Measurements from ENCODE around the gene PLEKHJ1. TPM values are rescaled to one million over a fixed set of nuclear protein-coding genes. Genes with fewer than 3 reads are reported as not detected.

Gene PLEKHJ1
- total RNA-seq, 2 donors from 2014 or later = 44.1 to 53.0 TPM

DNA sequence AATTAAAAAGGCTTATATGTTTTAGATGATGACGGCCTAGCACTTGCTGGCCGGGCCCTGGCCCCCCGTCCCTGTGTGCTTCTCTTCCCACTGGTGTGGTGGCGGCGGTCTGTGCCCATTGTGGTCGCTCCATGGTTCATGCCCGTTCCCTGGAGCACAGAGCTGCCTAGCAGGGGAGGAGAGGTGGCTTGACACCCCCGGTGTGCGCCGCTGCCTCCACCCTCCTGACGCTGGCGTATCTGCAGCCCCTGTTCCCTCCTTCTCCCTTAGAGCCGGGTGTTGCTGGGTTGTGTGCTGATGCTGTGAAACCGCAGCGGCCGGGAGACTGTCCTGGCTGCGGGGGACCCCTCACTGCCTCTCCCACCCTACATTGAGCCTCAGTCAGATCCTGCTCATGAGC lies 43.3 kb downstream of the PLEKHJ1 start:
- Histone ChIP-seq H3K9me3 (no peaks in the 10 kb centered on the region), H3K27ac (no peak overlapping the region), H3K36me3 (peaks cover 70% of the 10 kb centered on the region), H3K4me1 (peaks cover 0 to 27% of the 10 kb centered on the region in 2 donors), H3K4me3 (no peak overlapping the region), H3K27me3 (no peaks in the 10 kb centered on the region)
- DNase-seq (ENCODE audit: low spot score) = no peak
- TF ChIP-seq, protein P1, sequence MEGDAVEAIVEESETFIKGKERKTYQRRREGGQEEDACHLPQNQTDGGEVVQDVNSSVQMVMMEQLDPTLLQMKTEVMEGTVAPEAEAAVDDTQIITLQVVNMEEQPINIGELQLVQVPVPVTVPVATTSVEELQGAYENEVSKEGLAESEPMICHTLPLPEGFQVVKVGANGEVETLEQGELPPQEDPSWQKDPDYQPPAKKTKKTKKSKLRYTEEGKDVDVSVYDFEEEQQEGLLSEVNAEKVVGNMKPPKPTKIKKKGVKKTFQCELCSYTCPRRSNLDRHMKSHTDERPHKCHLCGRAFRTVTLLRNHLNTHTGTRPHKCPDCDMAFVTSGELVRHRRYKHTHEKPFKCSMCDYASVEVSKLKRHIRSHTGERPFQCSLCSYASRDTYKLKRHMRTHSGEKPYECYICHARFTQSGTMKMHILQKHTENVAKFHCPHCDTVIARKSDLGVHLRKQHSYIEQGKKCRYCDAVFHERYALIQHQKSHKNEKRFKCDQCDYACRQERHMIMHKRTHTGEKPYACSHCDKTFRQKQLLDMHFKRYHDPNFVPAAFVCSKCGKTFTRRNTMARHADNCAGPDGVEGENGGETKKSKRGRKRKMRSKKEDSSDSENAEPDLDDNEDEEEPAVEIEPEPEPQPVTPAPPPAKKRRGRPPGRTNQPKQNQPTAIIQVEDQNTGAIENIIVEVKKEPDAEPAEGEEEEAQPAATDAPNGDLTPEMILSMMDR (IDR thresholded peaks at IDR 0.05) = no peak

DNA sequence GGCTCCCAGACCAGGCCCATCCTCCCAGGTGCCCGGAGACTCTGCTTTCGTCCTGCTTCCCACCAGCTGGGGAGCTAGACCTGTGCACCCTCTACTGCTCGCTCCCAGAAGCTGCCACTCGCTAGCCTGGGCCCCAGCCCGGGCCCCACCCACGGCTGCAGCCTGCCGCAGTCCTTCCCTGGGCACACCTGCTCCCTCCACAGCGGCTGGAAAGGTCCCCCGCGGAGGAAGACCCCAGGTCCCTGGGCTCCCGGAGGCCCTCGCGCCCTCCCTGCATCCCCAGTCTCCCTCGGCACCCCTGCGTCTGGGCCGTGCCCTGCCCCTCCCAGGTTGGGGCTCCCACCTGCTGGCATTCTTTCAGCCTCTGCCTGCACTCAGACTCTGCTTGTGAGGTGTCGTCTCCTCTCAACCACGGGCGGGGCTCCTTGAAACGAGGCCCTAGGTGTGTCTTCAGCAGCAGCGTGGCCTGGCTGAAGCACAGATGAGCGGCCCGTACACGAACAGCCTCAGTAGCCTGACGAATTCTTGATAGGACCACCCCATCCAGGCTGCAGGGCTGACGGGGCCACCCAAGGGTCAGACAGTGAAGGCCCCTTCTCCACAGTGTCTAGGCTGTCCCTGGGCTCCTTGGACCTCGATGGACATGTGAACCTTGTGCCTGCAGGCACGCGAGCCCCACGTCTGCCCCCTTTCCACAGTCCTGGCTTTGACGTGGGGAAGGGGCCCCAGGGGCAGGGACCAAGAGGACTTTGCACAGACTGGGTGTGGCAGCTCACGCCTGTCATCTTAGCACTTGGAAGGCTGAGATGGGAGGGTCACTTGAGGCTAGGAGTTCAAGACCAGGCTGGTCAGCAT lies 44.4 kb downstream of the PLEKHJ1 start:
- H3K36me3 ChIP-seq = peaks cover 68% of the 10 kb centered on the region
- TF ChIP-seq, protein P1 (IDR thresholded peaks at IDR 0.05) = no peak
- no peak overlapping the region for H3K4me3 ChIP-seq
- no peaks in the 10 kb centered on the region for H3K9me3 ChIP-seq
- no peak overlapping the region for H3K27ac ChIP-seq
- no peak for DNase-seq (ENCODE audit: low spot score)
- peaks cover 0 to 39% of the 10 kb centered on the region in 2 donors for H3K4me1 ChIP-seq
- no peaks in the 10 kb centered on the region for H3K27me3 ChIP-seq

DNA sequence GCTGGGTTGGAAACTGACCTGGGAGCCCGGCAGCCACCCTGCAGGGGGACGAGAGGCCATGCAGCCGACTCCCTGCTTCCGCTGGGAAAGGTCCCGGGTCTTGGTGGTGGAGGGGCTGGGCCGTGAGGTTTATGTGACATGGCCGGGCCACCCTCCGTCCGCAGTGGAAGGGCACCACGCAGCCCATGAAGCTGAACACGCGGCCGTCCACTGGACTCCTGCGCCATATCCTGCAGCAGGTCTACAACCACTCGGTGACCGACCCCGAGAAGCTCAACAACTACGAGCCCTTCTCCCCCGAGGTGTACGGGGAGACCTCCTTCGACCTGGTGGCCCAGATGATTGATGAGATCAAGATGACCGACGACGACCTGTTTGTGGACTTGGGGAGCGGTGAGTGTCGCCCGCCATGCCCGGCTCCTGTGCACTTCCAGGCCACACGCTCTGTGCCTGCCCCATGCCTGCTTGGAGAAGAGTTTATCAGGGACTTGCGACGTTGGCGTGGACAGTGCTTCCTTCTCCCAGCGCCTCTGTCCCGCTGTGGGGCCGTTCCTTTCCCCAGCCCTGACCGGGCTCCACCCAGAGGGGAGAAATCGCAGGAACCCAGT lies 45.2 kb downstream of the PLEKHJ1 start:
- H3K27me3 ChIP-seq = no peaks in the 10 kb centered on the region
- H3K4me1 ChIP-seq = peaks cover 0 to 46% of the 10 kb centered on the region in 2 donors
- TF ChIP-seq, protein P1 (IDR thresholded peaks at IDR 0.05) = no peak
- H3K4me3 ChIP-seq = no peak overlapping the region
- DNase-seq (ENCODE audit: low spot score) = no peak
- H3K27ac ChIP-seq = peak overlapping the region in 1 of 2 donors; percentile 88
- peaks cover 61% of the 10 kb centered on the region for H3K36me3 ChIP-seq
- no peaks in the 10 kb centered on the region for H3K9me3 ChIP-seq

DNA sequence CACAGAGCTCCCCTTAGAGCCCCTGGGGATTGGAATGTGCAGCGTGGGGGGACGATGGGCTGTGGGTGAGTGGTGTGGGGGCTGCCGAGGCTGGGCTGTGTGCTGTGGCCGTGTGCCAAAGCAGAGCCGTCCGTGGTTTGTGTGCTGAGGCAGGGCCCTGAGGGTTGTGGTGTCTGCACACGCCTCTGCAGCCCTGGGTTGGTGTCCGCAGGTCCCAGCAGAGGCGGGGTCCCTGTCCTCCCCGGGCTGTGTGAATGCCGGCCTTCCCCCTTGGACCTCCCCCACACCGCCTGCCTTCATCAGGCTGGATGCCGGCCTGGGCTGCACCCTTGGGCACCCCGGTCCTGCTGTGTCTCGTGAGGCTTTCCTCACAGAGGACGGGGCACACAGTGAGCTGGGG lies 46.2 kb downstream of the PLEKHJ1 start:
- Histone ChIP-seq H3K4me1 (peaks cover 0 to 57% of the 10 kb centered on the region in 2 donors), H3K9me3 (no peaks in the 10 kb centered on the region), H3K36me3 (peaks cover 50% of the 10 kb centered on the region), H3K27me3 (no peaks in the 10 kb centered on the region), H3K27ac (peak overlapping the region; percentile 88 to 93), H3K4me3 (no peak overlapping the region)
- DNase-seq (ENCODE audit: low spot score) = no peak
- TF ChIP-seq, protein P1 (IDR thresholded peaks at IDR 0.05) = no peak

DNA sequence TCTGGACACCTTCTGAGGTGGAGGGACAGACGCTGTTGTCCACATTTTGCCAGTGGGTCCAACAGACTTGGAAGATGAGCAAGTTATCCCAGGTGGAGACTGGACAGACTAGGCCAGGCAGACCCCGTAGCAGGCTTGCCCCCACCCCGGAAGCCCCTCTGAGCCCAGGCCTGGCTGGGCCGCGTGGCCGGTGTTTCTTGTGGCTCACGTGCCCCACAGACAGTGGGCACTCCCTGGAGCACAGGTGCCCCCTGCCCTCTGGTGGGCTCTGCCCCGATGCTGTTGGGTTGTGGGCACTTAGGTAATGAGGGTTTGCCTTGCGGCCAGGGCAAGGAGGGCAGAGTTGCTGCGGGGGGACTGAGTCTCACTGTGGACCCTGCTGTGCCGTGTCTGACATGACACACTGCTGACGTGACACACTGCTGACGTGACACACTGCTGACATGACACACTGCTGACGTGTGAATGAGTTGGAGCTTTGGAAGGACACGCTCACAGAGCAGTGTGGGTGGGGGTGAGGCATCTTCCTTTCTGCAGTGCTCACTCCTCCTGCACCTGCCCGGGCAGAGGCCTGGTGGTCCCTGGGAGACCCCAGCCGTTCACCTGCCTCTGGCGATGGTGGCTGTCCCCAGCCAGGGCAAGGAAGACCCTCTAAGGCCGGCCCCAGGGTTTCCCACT lies 47.3 kb downstream of the PLEKHJ1 start:
- peak overlapping the region; percentile 88 to 93 for H3K27ac ChIP-seq
- H3K4me1 ChIP-seq = peaks cover 0 to 65% of the 10 kb centered on the region in 2 donors
- no peaks in the 10 kb centered on the region for H3K9me3 ChIP-seq
- peaks cover 40% of the 10 kb centered on the region for H3K36me3 ChIP-seq
- TF ChIP-seq, protein P1 (IDR thresholded peaks at IDR 0.05) = no peak
- no peaks in the 10 kb centered on the region for H3K27me3 ChIP-seq
- no peak for DNase-seq (ENCODE audit: low spot score)
- no peak overlapping the region for H3K4me3 ChIP-seq

Measured in right atrium auricular region (tissue), 2 donors.